Spinal cord (tissue), 10 donors: ENCODE data around the gene SUDS3. TPM values are rescaled to one million over a fixed set of nuclear protein-coding genes. Genes with fewer than 3 reads are reported as not detected.
A peak's percentile ranks its signal among the peaks of the same experiment; 100 is the strongest.
"Not testable (repeated sequence)": the region's sequence is repeated elsewhere in the genome, so short reads cannot be mapped to it uniquely, and the experiment has no call there.

Experiments
- DNase-seq, 6 donors: peaks; one replicate each; pipeline versions ENCODE4 v3.0.0 to v3.0.0-alpha.2; 2013 to 2015; ENCODE audit warnings: low spot score in 6 of 6, low read depth in 4 of 6
- H3K27ac ChIP-seq: one replicate; pipeline ENCODE4 v1.5.1; 2013; ENCODE audit warnings: low read depth, low read length, control low read depth
- H3K27me3 ChIP-seq: one replicate; pipeline ENCODE4 v1.6.1; 2013; ENCODE audit warnings: low read length; ENCODE audit not compliant: control insufficient read depth, insufficient read depth
- H3K36me3 ChIP-seq: one replicate; pipeline ENCODE4 v1.6.1; 2013; ENCODE audit warnings: low read length; ENCODE audit not compliant: control insufficient read depth, insufficient read depth
- H3K4me1 ChIP-seq: one replicate; pipeline ENCODE4 v1.6.1; 2013; ENCODE audit warnings: low read length; ENCODE audit not compliant: control insufficient read depth, insufficient read depth
- H3K4me3 ChIP-seq: one replicate; pipeline ENCODE4 v1.5.1; 2013; ENCODE audit warnings: low read depth, low read length, control low read depth
- H3K9me3 ChIP-seq: one replicate; pipeline ENCODE4 v1.6.1; 2013; ENCODE audit warnings: low read length; ENCODE audit not compliant: control insufficient read depth, insufficient read depth
- WGBS: methylation state at CpG from one replicate; pipeline ENCODE4 v1.1.5; 2013; ENCODE audit warnings: missing lambda C conversion rate; ENCODE audit not compliant: insufficient coverage; 5-methylcytosine and 5-hydroxymethylcytosine counted together
- polyA plus RNA-seq, 2 donors: library from polyadenylated mRNA; unstranded; fragments of 120-200 nt; gene quantifications; one replicate each; pipeline ENCODE4 v1.2.1, GENCODE V29; 2013; ENCODE audit not compliant: insufficient read length in 2 of 2
- total RNA-seq, 2 donors: library from RNA; depleted of rRNA in 1 of 2; stranded (reverse); fragments of 120-200 nt in 1 of 2; fragments of >200 nt in 1 of 2; gene quantifications; one replicate each; pipeline versions ENCODE4 v1.2.3 to v1.2.4, GENCODE V29; 2013 to 2014
- donor health status: healthy.

Gene SUDS3
- total and polyA plus RNA-seq, 4 donors = 32.5 to 59.9 (median 35.4) TPM

DNA sequence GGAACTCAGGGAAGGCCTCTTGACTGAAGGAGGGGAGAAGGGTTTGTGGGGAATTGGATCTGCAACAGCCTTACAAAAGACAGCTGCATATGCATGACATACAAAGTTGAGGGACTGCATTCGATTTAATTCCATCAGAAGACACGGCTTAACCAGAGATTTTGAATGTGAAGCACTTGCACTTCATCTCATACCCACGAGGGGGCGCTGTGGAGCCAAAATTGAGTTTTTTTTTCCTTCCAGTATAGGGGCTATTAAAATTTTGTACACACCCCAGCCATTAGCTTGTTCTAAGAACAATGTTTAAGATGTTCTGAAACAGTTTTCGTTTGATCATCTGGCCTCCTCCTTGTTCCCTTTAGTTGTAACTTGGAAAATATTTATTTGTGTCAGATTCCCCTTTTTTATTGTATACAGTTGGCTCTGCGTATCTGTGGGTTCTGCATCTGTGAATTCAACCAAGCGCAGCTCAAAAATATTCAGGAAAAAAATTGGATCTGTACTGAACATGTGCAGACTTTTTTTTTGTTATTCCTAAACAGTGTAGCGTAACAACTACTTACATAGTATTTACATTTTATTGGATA, 1.6 kb downstream of the SUDS3 start:
- DNase-seq = peak; percentile 56 to 91 (median 62)
- peaks cover 26% of the 10 kb centered on the region for H3K36me3 ChIP-seq
- no peaks in the 10 kb centered on the region for H3K9me3 ChIP-seq
- 0% methylated on average over 2 of the region's 8 CpGs for WGBS
- no peaks in the 10 kb centered on the region for H3K27me3 ChIP-seq
- peak overlapping the region; percentile 63 for H3K4me3 ChIP-seq
- H3K27ac ChIP-seq = no peak overlapping the region
- H3K4me1 ChIP-seq = peaks cover 13% of the 10 kb centered on the region

DNA sequence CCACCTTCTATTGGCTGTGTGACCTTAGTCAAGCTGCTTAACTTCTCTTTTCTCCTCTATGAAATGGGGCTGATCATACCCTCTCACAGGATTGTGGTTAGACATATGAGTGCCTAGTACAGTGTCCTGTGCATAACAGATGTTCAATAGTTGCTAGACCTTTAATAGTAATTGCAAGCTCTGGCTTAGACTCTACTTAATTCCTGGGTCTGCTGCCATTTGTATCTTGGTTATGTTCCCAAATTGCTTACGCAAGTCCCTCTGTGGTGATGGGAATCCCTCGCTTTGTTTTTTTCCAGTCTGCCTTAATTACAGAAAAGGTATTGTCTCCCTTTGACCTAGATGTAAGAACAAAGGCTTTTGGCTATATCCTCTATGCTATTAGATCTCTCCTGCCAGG, 15.1 kb downstream of the SUDS3 start:
- no peak overlapping the region for H3K27ac ChIP-seq
- no peaks in the 10 kb centered on the region for H3K9me3 ChIP-seq
- no peak for DNase-seq
- no peak overlapping the region for H3K4me3 ChIP-seq
- no peaks in the 10 kb centered on the region for H3K4me1 ChIP-seq
- H3K27me3 ChIP-seq = no peaks in the 10 kb centered on the region
- H3K36me3 ChIP-seq = peaks cover 56% of the 10 kb centered on the region
- no CpG with 5 or more reads among the region's 2 CpGs for WGBS

DNA sequence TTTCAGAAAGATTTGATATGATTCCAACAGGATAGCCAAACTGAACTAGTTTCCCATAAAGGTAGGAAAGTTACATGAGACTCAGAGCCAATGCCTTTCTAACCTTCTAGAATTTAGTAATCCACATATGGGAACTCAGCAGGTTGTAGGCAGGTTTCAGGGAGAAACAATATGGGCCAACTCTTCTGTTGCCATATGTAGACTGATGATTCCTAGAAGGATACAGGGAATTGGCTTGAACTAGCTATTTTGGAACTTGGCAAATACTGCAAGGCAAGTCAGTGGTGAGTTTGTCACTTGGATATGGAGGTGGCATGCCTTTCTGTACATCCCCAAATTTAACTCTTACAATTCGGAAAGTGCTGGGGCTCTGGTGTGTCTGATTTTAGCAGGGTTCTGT, 15.5 kb downstream of the SUDS3 start:
- no peaks in the 10 kb centered on the region for H3K4me1 ChIP-seq
- H3K27me3 ChIP-seq = no peaks in the 10 kb centered on the region
- no peaks in the 10 kb centered on the region for H3K9me3 ChIP-seq
- peaks cover 56% of the 10 kb centered on the region for H3K36me3 ChIP-seq
- peak in 1 of 6 donors; percentile 66 for DNase-seq
- no peak overlapping the region for H3K4me3 ChIP-seq
- no CpG with 5 or more reads among the region's 1 CpG for WGBS
- H3K27ac ChIP-seq = no peak overlapping the region

DNA sequence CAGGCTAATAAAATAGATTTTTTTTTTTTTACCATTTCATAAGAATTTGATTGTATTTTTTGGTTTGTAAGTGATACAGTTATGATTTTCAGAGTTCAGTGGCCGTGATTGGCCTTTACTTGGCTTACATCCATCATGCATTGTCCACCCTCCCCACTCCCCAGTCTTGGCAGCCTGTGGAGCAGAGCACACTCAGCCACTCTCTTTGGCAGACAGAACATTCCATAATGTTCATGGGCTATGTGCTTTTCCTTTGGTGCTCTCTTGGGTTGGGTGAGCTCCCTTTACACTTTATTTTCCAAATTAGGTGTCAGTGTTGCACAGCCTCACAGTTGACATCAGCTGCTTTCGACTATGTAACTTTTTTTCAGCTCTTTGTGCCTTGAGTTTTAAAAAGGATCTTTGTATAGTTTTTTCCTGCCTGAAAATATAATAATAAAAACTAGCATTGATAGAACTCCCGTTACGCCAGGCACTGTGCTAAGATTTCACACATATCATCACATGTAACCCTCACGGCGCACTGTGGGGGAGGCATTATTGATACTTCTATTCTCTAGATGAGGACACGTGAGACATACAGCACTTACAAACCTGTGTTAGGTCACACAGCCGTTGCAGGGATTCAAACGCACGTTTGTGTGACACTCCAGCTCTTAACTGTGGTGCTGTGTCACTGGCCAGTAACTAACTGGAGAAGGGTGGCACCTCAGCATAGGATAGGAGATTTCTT, 21.5 kb downstream of the SUDS3 start:
- Histone ChIP-seq H3K27ac (no peak overlapping the region), H3K27me3 (no peaks in the 10 kb centered on the region), H3K4me3 (no peak overlapping the region), H3K36me3 (peaks cover 37% of the 10 kb centered on the region), H3K9me3 (no peaks in the 10 kb centered on the region), H3K4me1 (no peaks in the 10 kb centered on the region)
- WGBS = 100% methylated on average over 4 of the region's 10 CpGs
- no peak for DNase-seq

DNA sequence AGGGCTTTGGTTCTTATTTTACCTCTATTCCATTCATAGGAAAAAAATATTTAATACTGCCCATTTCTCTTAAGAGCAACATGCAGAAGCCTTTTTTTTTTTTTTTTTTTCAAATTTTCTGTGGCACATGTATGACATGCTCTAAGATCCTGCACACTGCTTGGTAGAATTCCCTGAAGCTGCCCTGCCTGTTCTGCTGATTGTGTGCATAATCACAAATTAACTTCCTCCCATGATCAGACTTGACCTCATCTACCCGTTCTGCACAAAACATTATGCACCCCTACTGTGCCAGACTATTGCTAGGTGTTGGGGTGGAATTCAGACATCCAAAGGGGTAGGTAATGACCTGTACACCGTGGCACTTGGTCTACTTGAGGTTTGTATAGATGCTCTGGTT, 22.2 kb downstream of the SUDS3 start:
- no peak for DNase-seq
- no peaks in the 10 kb centered on the region for H3K27me3 ChIP-seq
- WGBS = 92% methylated on average over 1 of the region's 2 CpGs
- no peaks in the 10 kb centered on the region for H3K4me1 ChIP-seq
- H3K9me3 ChIP-seq = no peaks in the 10 kb centered on the region
- no peak overlapping the region for H3K4me3 ChIP-seq
- H3K36me3 ChIP-seq = peaks cover 37% of the 10 kb centered on the region
- H3K27ac ChIP-seq = no peak overlapping the region

DNA sequence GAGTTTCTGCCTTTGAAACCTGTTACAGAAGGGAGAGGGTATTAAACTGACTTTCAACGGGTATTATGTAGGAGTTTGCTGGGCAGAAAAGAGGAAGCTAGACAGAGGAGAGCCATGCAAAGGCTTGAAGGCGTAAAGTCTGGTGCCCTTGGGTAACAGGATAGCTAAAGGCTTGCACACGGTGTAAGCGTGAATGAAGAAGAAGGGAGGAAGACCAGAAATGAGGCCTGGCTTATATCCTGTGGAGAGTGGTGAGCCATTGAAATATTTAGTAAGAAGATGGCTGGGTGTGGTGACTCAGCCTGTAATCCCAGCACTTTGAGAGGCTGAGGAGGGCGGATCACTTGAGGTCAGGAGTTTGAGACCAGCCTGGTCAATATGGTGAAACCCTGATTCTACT, 22.6 kb downstream of the SUDS3 start:
- H3K4me1 ChIP-seq = no peaks in the 10 kb centered on the region
- H3K27me3 ChIP-seq = no peaks in the 10 kb centered on the region
- peaks cover 37% of the 10 kb centered on the region for H3K36me3 ChIP-seq
- no peak for DNase-seq
- no peak overlapping the region for H3K4me3 ChIP-seq
- H3K27ac ChIP-seq = no peak overlapping the region
- no peaks in the 10 kb centered on the region for H3K9me3 ChIP-seq
- 99% methylated on average over 5 of the region's 5 CpGs for WGBS

DNA sequence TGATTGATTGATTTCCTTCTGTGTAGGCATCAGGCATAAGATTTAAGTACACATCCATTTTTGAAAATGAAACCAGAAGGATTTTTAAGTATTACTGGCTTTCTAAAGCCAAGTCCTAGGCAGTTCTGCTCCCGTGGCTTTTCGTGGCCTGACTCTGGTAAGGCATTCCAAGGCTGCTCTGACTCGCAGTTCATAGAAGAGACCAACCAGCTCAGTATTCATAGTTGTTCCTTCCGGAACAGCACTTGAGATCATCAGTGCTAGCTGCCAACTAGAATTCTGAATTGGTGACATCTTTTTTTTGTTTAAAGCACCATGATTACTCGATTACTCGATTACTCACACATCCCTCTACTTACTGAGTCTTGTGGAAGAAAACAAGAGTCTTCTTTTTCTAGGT, 25.9 kb downstream of the SUDS3 start:
- no peaks in the 10 kb centered on the region for H3K27me3 ChIP-seq
- H3K36me3 ChIP-seq = peaks cover 29% of the 10 kb centered on the region
- no peaks in the 10 kb centered on the region for H3K9me3 ChIP-seq
- no peaks in the 10 kb centered on the region for H3K4me1 ChIP-seq
- WGBS = 80% methylated on average over 3 of the region's 6 CpGs
- no peak overlapping the region for H3K27ac ChIP-seq
- H3K4me3 ChIP-seq = no peak overlapping the region
- no peak for DNase-seq

DNA sequence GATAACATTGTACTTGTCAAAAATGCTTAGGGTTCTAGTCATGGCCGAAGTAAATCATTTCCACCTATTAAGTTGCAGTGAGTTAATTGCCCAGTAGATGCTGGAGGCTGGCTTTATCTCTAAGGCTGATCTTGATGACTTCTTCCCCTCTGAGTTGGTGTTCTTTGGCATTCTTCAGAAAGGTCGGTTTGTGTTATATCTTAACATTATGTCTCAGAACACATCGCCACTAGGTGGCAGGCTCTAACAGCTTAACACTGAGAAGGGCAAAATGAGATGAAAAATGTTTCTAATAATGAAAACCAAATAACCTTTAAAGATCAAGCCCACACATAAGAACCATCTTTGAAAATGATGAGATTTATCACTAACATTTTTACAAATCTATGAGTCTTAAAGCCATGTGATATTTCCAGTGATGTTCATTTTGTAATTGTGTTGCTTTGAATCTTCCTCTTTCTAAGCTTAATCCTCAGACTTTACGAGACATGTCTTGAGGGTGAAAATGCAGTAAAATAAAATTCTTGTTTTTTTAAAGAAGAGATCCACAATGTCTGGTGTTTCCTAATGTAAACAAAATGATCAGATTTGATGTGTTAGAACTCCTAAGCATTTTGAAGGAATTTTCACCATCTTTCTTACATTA, 28.6 kb downstream of the SUDS3 start:
- WGBS = no CpG with 5 or more reads among the region's 4 CpGs
- no peaks in the 10 kb centered on the region for H3K9me3 ChIP-seq
- no peak overlapping the region for H3K27ac ChIP-seq
- no peaks in the 10 kb centered on the region for H3K27me3 ChIP-seq
- no peaks in the 10 kb centered on the region for H3K4me1 ChIP-seq
- peaks cover 40% of the 10 kb centered on the region for H3K36me3 ChIP-seq
- H3K4me3 ChIP-seq = no peak overlapping the region
- peak; percentile 44 to 95 (median 68) for DNase-seq

DNA sequence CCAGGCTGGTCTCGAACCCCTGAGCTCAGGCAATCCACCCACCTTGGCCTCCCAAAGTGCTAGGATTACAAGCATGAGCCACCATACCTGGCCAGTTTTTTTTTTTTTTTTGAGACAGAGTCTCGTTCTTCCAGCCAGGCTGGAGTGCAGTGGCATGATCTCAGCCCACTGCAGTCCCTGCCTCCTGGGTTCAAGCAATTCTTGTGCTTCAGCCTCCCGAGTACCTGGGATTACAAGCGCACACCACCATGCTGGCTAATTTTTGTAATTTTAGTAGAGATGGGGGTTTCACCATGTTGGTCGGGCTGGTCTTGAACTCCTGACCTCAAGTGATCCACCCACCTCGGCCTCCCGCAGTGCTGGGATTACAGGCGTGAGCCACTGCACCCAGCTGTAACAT, 31.9 kb downstream of the SUDS3 start:
- not testable (repeated sequence) for H3K4me3 ChIP-seq, H3K27ac ChIP-seq, DNase-seq, H3K9me3 ChIP-seq, H3K27me3 ChIP-seq, H3K4me1 ChIP-seq
- H3K36me3 ChIP-seq = peaks cover 41% of the 10 kb centered on the region
- 100% methylated on average over 2 of the region's 8 CpGs for WGBS

DNA sequence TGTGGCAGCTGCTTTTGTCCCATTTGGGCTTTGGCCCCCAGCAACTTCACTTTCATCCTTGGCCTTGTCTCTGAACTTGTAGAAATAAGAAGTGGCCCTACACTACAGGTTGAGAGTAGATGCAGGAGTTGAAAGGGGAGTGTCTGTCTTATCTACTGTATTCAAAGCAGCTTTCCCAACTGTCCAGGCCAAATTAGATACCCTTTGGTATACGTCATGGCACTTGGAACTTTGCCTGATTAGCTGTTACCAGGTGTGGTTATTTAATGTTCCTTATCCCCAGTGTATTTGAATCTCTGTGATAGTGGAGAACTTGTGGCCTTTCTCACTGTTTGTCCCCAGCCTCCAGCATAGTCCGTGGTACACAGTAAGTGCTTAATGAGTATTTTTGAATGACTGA, 33.5 kb downstream of the SUDS3 start:
- DNase-seq = no peak
- 86% methylated on average over 1 of the region's 2 CpGs for WGBS
- Histone ChIP-seq H3K27ac (no peak overlapping the region), H3K4me1 (no peaks in the 10 kb centered on the region), H3K27me3 (no peaks in the 10 kb centered on the region), H3K9me3 (no peaks in the 10 kb centered on the region), H3K4me3 (no peak overlapping the region), H3K36me3 (peaks cover 41% of the 10 kb centered on the region)
